Osteoblast (primary cell): ENCODE results near the gene CHKB. TPM values are rescaled to one million over a fixed set of nuclear protein-coding genes. Genes with fewer than 3 reads are reported as not detected.
"Not testable (repeated sequence)": the region's sequence is repeated elsewhere in the genome, so short reads cannot be mapped to it uniquely, and the experiment has no call there.

Experiments used
- DNase-seq: peaks from one replicate; pipeline ENCODE4 v3.0.0; 2011; ENCODE audit warnings: low spot score, mixed read lengths; ENCODE audit not compliant: insufficient read length; ENCODE audit errors: missing footprints
- H2AFZ ChIP-seq: 2 replicates; pipeline ENCODE4 v1.6.0; 2011; ENCODE audit warnings: mild to moderate bottlenecking, low read length
- H3K27ac ChIP-seq: 2 replicates; pipeline ENCODE4 v1.5.1; 2011; ENCODE audit warnings: mild to moderate bottlenecking, low read depth, low read length, moderate library complexity
- H3K27me3 ChIP-seq: 2 replicates; pipeline ENCODE4 v1.6.0; 2012; ENCODE audit warnings: mild to moderate bottlenecking, control low read depth, inconsistent platforms, low read length, moderate library complexity; ENCODE audit not compliant: insufficient read depth
- H3K36me3 ChIP-seq: 2 replicates; pipeline ENCODE4 v1.5.1; 2011; ENCODE audit warnings: mild to moderate bottlenecking, low read length, control low read depth, moderate library complexity; ENCODE audit not compliant: insufficient read depth
- H3K4me1 ChIP-seq: 2 replicates; pipeline ENCODE4 v1.5.1; 2011; ENCODE audit warnings: mild to moderate bottlenecking, low read length, control low read depth, moderate library complexity; ENCODE audit not compliant: insufficient read depth
- H3K4me2 ChIP-seq: 2 replicates; pipeline ENCODE4 v1.6.0; 2011; ENCODE audit warnings: mild to moderate bottlenecking, low read length; ENCODE audit not compliant: insufficient read depth
- H3K4me3 ChIP-seq: fragments of 200-600 bp; sonication (generic); 3 replicates; pipeline ENCODE4 v1.5.1; 2012; ENCODE audit warnings: mild to moderate bottlenecking, low read length, inconsistent platforms; ENCODE audit not compliant: insufficient read depth
- H3K79me2 ChIP-seq: 2 replicates; pipeline ENCODE4 v1.6.0; 2012; ENCODE audit warnings: mild to moderate bottlenecking, low read length, control low read depth, inconsistent platforms; ENCODE audit not compliant: insufficient read depth
- H3K9me3 ChIP-seq: 2 replicates; pipeline ENCODE4 v1.5.1; 2011; ENCODE audit warnings: low read depth, low read length, control low read depth
- H4K20me1 ChIP-seq: 2 replicates; pipeline ENCODE4 v1.6.0; 2012; ENCODE audit warnings: mild to moderate bottlenecking, low read length, control low read depth; ENCODE audit not compliant: insufficient read depth
- total RNA-seq: library from RNA; depleted of rRNA; stranded (reverse); fragments of >200 nt; gene quantifications from 2 replicates; pipeline ENCODE4 v1.2.3, GENCODE V29; 2012
- TF ChIP-seq, protein P1 (sequence below): IDR thresholded peaks from 2 replicates; pipeline ENCODE4 v1.5.1; 2011; ENCODE audit warnings: mild to moderate bottlenecking, low read depth, low read length, moderate library complexity; ENCODE audit errors: extremely low read depth

The CHKB gene
- total RNA-seq, 1 donor: 28.6 TPM

DNA sequence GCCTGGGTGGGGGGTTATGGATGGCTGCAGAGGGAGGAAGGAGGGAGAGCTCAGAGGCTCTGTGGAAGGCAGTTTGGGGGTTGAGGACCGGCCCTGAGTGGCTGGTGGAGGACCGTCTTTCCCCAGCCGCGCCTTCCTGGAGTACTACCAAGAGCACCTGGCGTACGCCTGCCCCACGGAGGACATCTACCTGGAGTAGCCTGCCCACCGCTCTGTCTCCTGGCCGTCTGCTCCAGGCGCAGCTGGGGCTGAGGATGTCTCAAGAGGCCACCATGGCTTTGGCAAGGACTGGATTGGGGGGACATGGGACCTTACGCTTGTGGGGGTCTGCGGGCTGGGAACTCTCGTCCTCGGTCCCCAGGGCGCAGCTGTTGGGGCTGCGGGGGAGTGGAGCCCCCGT, 27.9 kb upstream of the CHKB start:
- no peaks in the 10 kb centered on the region for H3K9me3 ChIP-seq
- H4K20me1 ChIP-seq: no peaks in the 10 kb centered on the region
- peaks cover 4% of the 10 kb centered on the region for H3K27me3 ChIP-seq
- H3K4me2 ChIP-seq: no peak overlapping the region
- no peaks in the 10 kb centered on the region for H3K4me1 ChIP-seq
- H3K36me3 ChIP-seq: no peaks in the 10 kb centered on the region
- no peak overlapping the region for H3K27ac ChIP-seq
- TF ChIP-seq, protein P1, sequence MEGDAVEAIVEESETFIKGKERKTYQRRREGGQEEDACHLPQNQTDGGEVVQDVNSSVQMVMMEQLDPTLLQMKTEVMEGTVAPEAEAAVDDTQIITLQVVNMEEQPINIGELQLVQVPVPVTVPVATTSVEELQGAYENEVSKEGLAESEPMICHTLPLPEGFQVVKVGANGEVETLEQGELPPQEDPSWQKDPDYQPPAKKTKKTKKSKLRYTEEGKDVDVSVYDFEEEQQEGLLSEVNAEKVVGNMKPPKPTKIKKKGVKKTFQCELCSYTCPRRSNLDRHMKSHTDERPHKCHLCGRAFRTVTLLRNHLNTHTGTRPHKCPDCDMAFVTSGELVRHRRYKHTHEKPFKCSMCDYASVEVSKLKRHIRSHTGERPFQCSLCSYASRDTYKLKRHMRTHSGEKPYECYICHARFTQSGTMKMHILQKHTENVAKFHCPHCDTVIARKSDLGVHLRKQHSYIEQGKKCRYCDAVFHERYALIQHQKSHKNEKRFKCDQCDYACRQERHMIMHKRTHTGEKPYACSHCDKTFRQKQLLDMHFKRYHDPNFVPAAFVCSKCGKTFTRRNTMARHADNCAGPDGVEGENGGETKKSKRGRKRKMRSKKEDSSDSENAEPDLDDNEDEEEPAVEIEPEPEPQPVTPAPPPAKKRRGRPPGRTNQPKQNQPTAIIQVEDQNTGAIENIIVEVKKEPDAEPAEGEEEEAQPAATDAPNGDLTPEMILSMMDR: no peak
- DNase-seq: peak; percentile 83
- no peak overlapping the region for H3K4me3 ChIP-seq
- no peak overlapping the region for H2AFZ ChIP-seq
- H3K79me2 ChIP-seq: no peaks in the 10 kb centered on the region

DNA sequence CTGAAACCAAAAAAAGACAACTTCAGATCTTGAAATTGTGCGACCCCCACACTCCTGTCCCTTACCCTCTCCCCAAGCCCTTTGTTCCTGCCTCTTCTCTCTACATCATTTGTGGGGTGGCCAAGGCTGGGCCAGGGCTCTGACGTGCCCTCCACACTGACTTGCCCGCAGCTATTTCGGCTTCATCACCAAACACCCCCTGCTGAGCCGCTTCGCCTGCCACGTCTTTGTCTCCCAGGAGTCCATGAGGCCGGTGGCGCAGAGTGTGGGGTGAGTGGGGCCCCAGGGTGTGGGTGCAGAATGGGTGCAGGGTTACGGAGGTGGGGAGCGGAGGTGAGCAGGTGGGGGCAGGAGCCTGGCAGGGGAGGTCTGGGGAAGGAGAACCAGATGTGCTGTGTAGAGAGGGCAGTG, 27.4 kb upstream of the CHKB start:
- Histone ChIP-seq H3K9me3 (no peaks in the 10 kb centered on the region), H3K4me1 (no peaks in the 10 kb centered on the region), H3K4me3 (no peak overlapping the region), H3K4me2 (no peak overlapping the region), H2AFZ (no peak overlapping the region), H3K79me2 (no peaks in the 10 kb centered on the region), H3K27me3 (peaks cover 5% of the 10 kb centered on the region), H3K36me3 (no peaks in the 10 kb centered on the region), H3K27ac (no peak overlapping the region), H4K20me1 (no peaks in the 10 kb centered on the region)
- peak; percentile 65 for DNase-seq
- TF ChIP-seq, protein P1: no peak

DNA sequence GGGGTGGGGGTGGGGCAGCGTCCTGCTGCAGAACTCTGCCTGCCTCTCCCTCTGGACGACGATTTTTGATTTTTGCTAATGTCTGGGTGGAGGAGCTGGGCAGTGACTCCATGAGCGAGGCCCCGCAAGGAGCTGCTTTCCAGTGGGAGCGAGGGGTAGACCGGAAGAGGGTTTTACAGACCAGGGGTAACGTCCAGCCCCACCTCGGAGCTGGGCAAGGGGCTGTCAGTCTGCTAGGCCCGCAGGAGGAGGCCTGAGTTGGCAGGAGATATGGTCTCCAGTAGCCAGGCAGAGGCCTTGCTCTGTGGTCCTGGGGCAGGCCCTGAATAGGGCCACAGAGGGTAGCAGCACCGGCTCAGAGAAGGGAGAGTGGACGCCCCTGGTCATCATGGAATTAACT, 26.9 kb upstream of the CHKB start:
- Histone ChIP-seq H3K4me3 (no peak overlapping the region), H4K20me1 (no peaks in the 10 kb centered on the region), H3K9me3 (no peaks in the 10 kb centered on the region), H3K4me2 (no peak overlapping the region), H3K27me3 (peaks cover 7% of the 10 kb centered on the region), H3K79me2 (no peaks in the 10 kb centered on the region), H2AFZ (no peak overlapping the region), H3K36me3 (no peaks in the 10 kb centered on the region), H3K4me1 (no peaks in the 10 kb centered on the region), H3K27ac (no peak overlapping the region)
- TF ChIP-seq, protein P1: no peak
- DNase-seq: no peak

DNA sequence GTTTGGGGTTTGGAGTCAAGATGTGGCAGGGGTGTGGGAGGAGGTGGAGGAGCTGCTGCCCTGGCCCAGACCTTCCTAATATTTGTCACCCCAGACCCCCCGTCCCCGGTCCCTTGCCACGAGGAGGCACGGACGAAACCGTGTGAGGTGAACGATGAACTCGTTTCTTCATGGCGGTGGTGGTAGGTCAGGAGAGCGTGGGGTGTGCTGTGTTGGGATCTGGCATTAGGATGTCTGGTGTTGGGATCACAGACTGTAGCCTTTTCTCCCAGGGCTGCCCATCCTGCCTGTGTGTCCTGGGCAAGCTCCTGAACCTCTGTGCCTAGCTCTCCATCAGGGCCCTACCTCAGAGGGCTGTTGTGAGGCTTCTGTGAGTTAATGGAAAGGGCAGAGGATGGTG, 26.3 kb upstream of the CHKB start:
- DNase-seq: peak; percentile 78
- Histone ChIP-seq H3K27me3 (peaks cover 7% of the 10 kb centered on the region), H3K4me2 (no peak overlapping the region), H2AFZ (no peak overlapping the region), H3K4me1 (no peaks in the 10 kb centered on the region), H3K9me3 (no peaks in the 10 kb centered on the region), H4K20me1 (no peaks in the 10 kb centered on the region), H3K36me3 (no peaks in the 10 kb centered on the region), H3K27ac (no peak overlapping the region), H3K79me2 (no peaks in the 10 kb centered on the region), H3K4me3 (no peak overlapping the region)
- TF ChIP-seq, protein P1: no peak

DNA sequence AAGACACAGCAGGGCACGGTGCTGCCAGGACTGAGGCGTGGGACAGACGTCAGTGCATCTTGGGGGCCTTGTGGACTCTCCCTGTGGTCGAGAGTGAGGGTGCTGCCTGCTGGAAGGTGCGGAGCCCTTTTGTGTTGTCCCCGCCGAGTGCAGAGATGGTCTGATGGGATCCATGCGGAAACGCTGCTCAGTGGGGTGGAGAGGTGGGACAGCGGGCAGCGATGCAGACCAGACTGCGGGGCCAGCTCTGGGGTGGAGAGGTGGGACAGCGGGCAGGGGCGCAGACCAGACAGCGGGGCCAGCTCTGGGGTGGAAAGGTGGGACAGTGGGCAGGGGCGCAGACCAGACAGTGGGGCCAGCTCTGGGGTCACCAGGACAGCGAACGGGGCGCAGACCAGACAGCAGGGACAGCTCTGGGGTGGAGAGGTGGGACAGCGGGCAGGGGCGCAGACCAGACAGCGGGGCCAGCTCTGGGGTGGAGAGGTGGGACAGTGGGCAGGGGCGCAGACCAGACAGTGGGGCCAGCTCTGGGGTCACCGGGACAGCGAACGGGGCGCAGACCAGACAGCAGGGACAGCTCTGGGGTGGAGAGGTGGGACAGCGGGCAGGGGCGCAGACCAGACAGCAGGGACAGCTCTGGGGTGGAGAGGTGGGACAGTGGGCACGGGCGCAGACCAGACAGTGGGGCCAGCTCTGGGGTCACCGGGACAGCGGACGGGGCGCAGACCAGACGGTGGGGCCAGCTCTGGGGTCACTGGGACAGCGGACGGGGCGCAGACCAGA, 25.6 kb upstream of the CHKB start:
- not testable (repeated sequence) for H3K36me3 ChIP-seq, H2AFZ ChIP-seq, H3K27me3 ChIP-seq, H3K9me3 ChIP-seq, H3K4me2 ChIP-seq, H3K4me1 ChIP-seq, H3K79me2 ChIP-seq, H3K4me3 ChIP-seq, H3K27ac ChIP-seq, H4K20me1 ChIP-seq
- DNase-seq: peak; percentile 65
